IMR-90 (cell line): ENCODE results near the gene CHAT.

Experiments
- CTCF ChIP-seq: conservative IDR thresholded peaks from 2 replicates; pipeline ENCODE4 v1.5.1; 2012; ENCODE audit warnings: mild to moderate bottlenecking, low read depth, low read length, improper control_type of control experiment
- ELK1 ChIP-seq: fragments of 150-350 bp; IDR thresholded peaks from 2 replicates; pipeline ENCODE4 v1.6.1; 2016; ENCODE audit warnings: low read depth, mild to moderate bottlenecking, low read length, moderate library complexity, borderline replicate concordance
- SMC3 ChIP-seq: fragments of 150-350 bp; IDR thresholded peaks from 2 replicates; pipeline ENCODE4 v1.6.1; 2016; ENCODE audit warnings: low read depth, mild to moderate bottlenecking, antibody characterized with exemption, low read length, moderate library complexity

- no peak for TF ChIP-seq ELK1
- TF ChIP-seq CTCF, result no peak
- no peak for TF ChIP-seq SMC3
These were observed 44.7 kb upstream of the CHAT start for GRCh38 chr10:49569031-49569631.
